Activated naive CD4-positive, alpha-beta T cell treated with anti-CD3 and anti-CD28 coated beads, Interleukin-2, amount 50 U/mL, for 16 hours (primary cell): ENCODE results near the gene TSACC.
A peak's percentile ranks its signal among the peaks of the same experiment; 100 is the strongest.

ENCODE experiments used
- DNase-seq: peaks from one replicate; pipeline ENCODE4 v3.0.0-alpha.2; 2020

Gene TSACC

DNA sequence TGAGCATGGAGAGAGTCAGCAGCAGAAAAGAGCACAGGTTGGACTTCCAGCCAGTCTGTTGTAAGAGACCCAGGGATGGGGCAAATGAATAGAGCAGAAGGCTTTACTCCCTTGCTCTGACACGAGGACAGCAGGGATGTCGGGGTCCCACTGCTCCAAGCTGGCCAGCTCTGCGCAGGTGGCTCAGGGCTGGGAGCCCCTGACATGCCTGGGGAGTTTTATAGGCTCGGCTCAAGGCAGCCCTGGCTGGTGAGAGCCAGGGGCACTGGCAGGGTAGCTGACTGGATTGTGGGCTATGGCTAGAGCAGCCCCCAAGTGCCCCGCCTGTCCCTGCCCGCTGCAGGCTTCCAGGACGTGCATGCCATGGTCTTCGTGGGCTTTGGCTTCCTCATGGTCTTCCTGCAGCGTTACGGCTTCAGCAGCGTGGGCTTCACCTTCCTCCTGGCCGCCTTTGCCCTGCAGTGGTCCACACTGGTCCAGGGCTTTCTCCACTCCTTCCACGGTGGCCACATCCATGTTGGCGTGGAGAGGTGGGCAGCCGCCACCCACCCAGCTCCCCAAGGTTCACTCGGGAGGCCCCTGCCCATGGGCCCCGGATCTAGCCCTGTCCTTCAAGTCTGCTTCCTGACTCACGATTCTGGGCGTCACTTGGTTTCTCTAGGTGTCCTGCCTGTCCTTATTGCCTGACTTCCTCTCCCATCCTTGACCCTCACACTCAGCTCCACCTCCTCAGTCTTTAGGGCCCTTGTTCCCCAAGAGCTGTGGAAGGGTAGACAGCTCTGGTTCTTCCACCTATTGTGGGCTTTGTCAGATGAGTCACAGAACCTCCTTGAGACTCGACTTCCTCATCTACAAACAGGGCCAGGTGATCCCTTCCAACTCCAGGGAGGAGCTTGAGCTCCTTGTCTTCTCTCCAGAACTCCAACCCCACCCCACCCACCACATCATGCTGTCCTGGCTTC lies 38.9 kb downstream of the TSACC start:
- DNase-seq, result no peak

GRCh38 chr1:156378557-156378956 lies 40.2 kb downstream of the TSACC start:
- no peak for DNase-seq

DNA sequence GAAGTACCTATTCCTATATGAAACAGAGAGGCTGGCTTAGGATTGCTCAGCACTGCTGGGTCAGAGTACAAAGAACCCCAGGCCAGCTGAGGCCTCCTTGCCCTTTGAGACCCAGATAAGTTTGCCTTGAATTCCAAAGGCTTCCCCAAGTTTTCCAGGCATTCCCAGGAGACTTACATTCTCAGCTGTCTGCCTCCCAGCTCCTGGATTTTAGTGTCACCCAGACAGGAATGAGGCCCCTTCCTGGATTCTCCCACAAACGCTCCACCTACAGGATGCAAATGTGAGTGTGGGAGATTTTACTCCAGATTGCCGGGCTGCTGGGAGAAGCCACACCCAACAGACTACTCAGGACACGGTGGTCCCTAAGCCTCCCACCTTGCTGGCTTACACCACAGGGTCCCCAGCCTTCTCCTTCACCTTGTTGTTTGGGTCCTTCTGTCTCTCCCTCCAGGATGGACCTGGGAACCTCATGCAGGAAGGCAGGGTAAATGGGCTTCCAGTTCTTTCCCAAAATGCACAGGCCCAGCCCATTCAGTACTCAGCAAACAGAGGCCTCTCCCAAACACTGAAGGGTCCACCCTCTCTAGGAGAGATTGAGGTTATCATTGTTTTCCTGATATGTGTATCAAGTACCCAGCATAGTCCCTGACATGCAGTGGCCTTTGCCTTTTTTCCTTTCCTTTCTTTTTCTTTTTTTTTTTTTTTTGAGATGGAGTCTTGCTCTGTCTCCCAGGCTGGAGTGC lies 41.3 kb downstream of the TSACC start:
- no peak for DNase-seq

- no peak for DNase-seq
Measured at GRCh38 chr1:156382561-156382960, 44.2 kb downstream of the TSACC start.

- peak; percentile 65 for DNase-seq
Measured at GRCh38 chr1:156383023-156383422, 44.7 kb downstream of the TSACC start.

GRCh38 chr1:156384007-156384406 lies 45.7 kb downstream of the TSACC start:
- no peak for DNase-seq

DNA sequence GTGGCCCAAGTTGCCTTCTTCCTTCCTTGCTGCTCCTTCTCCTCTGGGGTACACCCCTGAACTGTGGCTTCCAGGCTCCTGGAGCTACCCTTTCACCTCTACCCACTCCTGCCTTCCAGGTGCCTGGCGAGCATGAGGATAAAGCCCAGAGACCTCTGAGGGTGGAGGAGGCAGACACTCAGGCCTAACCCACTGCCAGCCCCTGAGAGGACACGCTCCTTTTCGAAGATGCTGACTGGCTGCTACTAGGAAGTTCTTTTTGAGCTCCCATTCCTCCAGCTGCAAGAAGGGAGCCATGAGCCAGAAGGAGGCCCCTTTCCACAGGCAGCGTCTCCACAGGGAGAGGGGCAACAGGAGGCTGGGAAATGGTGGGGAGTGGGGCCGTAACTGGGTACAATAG lies 46.3 kb downstream of the TSACC start:
- DNase-seq, result no peak

- peak; percentile 71 for DNase-seq
Measured at GRCh38 chr1:156385534-156386031, 47.3 kb downstream of the TSACC start.

DNA sequence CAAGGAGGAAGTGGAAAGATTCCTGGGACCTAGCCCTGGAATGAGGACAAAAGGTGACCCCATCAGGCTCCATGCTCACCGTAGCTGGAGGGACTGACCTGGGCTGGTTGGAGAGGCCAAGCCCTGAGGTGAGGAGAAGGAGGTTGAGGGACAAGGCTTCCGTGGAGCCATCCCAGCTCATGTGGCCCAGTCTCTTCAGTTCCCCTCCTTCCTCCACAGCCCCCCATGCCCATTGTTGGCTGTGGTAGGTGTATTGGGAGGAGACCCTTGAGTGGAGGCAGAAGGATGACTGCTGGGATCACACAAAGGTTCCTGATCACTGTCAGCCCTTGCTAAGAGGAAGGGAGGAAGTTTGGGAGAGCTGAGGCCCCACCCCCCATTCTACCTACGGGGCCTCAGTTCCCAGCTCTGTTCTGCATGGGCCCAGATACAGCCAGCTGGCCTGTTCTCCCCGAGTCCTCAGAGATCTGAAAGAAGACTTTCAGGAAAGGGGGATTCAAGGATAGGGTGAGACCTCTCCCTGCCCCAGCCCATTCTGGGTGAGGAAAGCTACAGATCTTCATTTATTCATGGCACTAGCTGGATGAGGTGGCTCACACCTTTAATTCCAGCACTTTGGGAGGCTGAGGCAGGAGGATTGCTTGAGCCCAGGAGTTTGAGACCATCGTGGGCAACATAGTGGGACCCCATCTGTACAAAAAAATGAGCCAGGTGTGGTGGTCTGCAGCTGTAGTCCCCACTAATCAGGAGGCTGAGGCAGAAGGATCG lies 48.0 kb downstream of the TSACC start:
- no peak for DNase-seq

DNA sequence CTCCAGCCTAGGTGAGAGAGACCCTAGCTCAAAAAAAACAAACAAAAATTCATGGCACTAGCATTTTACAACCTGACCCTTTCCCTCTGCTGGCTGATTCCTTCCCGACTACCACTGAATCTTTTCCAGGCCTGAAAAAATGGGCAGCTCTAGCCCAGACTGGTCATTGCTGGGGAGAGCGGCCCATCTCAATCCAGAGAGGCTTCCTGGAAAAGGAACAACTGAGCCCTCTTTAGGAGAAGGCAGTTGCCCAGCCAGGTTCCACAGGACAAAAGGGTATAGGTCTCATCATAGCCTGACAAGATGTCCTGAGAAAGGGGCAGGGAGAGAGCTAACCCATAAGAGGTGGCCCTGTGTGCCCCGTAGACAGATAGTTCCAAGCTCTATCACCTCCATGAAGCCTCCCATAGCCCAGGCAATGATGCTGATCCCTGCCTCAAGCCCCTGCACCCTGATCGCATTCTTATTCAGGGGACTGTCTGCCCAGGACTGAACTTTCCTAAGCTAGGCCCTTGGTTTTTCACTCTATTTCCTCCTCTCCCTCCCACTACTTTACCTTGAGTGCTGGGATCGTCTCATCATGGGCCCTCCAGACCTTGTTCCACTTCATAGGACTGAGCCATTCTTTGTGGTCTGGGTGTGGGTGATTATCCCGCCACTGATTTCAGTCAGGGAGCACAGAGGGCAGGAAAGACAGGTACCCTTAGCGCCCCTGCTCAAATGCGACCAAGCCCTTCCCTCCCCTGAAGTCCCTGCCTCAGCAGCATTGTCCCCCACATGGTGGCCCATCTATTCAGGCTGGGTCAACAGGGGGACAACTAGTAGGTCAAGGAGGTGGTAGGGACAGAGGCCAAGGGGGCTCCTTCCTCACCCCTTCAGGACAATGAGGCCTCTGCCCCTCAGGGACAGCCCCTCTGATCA lies 48.9 kb downstream of the TSACC start:
- no peak for DNase-seq

DNA sequence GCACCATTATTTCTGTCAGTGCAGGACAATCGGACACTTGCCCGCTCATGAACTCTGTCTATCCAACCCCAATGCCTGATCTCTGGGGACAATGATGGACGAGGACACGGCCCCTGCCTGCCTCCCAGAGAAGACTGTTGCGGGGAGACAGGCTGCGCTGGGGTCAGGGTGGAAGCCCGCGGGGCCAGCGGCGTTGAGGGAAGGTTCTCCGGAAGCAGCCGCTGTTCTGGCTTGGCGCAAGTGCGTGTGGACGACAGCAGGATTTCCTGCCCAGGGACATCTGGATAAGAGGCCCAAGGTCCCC lies 49.5 kb downstream of the TSACC start:
- no peak for DNase-seq

DNA sequence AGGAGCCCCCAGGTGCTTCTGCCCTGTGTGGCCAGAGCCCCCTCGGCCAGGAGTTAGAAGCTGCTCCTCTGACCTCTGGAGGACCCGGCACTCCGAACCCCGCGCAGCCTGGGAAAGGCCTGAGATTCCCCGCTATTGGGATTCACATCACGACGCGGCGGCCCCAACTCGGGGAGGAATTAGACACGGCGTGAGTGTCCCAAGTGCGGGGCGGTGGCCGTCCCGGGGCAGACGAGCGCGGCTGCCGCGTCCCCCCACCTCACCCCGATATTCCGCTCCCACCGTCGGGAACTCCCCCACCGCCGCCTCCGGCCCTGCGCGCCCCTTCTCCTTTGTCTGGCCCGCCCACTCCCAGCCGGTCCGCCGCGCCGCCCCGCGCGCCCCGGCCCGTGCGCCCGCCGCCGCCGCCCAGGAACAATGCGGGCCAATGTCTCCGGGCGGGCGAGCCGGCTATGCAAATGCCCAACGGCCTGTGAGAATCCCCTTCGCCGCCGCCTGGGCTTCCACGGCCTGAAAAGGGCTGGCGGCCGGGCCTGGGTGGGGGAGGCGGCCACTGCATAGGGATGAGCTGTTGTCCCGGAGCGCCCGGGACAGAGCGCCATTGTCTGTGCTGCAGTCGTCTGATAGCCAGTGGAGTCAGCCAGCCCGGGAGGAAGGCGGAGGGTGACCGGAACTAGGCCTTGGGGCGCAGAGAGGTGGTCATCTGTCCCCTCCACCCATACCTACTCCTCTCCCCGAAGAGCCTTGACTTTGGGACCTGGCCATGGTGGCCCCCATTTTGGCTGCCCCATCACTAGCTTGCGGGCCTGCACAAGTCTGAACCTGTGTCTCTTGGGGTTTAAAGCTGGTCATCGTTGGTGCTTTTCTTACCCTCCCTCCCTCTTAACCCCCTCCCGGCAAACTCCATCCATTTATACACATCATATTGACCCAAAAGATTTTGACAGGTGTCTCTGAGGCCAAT lies 50.1 kb downstream of the TSACC start:
- DNase-seq, result no peak

GRCh38 chr1:156389311-156389710 lies 51.0 kb downstream of the TSACC start:
- DNase-seq, result no peak

GRCh38 chr1:156390469-156391365 lies 52.4 kb downstream of the TSACC start:
- no peak for DNase-seq

- no peak for DNase-seq
Measured at GRCh38 chr1:156391366-156391677, 53.0 kb downstream of the TSACC start.

DNA sequence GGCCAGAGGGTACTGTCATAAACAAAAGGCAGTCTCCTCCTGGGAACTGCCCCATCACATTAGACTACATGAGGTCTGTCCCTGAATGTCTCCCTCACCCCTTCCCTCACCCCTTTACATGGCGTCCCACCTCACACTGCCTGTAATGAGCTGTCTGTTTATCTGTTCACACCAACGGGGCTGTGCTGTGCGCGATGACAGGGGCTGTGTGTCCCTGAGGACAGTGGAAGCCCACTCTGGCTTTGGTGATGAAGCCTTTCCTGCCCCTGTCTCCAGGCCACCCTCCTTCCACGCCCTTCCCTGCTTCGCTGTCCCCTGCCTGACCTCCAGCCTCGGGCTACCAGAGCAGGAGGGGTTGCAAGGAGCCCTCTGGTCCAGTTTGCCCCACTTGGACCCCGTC lies 53.4 kb downstream of the TSACC start:
- no peak for DNase-seq

DNA sequence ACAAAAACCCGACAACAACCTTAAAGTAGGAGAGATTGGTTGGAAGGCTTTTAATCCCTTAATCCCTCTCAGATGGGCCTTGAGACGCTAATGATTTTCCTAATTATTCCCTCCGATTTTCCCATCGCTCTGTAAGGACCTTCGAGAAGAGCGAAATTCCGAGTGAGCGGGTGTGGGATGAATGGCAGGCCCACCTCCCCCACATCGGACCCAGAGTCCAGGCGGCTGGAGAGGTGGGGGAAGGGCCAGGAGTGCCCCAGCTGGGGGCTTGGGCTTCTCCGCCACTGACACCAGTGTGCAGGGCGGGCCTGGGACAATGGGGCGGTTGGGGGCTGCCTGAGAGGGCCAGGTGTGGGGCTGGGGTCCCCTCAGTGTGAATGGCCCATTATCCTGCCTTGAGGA lies 54.1 kb downstream of the TSACC start:
- DNase-seq, result no peak

DNA sequence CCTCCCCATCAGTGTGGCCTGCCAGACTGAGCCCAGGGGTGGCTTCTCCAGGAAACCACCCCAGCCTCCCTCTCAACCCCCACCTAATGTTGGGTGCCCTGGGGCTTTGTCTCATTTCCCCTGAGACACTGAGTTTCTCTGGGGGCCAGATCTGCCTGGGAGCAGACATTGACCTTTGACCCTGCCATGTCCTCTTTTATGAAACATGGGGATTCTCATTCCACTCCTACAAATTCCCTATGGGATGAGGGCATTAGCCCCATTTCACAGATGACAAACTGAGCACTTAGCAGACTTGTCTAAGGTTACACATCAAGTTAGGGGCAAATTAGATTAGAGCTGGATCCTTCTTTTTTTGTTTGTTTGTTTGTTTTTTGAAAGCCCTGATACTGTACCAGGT lies 54.8 kb downstream of the TSACC start:
- DNase-seq, result no peak

- no peak for DNase-seq
Measured at GRCh38 chr1:156394082-156394481, 55.8 kb downstream of the TSACC start.

GRCh38 chr1:156394835-156395461 lies 56.6 kb downstream of the TSACC start:
- no peak for DNase-seq
